ENCODE measurements around the gene LONP1. TPM values are rescaled to one million over a fixed set of nuclear protein-coding genes. Genes with fewer than 3 reads are reported as not detected.
A peak's percentile ranks its signal among the peaks of the same experiment; 100 is the strongest.
"Not testable (repeated sequence)": the region's sequence is repeated elsewhere in the genome, so short reads cannot be mapped to it uniquely, and the experiment has no call there.

Gene LONP1
- total and polyA plus RNA-seq, 12 donors: 177 to 523 (median 373) TPM

DNA sequence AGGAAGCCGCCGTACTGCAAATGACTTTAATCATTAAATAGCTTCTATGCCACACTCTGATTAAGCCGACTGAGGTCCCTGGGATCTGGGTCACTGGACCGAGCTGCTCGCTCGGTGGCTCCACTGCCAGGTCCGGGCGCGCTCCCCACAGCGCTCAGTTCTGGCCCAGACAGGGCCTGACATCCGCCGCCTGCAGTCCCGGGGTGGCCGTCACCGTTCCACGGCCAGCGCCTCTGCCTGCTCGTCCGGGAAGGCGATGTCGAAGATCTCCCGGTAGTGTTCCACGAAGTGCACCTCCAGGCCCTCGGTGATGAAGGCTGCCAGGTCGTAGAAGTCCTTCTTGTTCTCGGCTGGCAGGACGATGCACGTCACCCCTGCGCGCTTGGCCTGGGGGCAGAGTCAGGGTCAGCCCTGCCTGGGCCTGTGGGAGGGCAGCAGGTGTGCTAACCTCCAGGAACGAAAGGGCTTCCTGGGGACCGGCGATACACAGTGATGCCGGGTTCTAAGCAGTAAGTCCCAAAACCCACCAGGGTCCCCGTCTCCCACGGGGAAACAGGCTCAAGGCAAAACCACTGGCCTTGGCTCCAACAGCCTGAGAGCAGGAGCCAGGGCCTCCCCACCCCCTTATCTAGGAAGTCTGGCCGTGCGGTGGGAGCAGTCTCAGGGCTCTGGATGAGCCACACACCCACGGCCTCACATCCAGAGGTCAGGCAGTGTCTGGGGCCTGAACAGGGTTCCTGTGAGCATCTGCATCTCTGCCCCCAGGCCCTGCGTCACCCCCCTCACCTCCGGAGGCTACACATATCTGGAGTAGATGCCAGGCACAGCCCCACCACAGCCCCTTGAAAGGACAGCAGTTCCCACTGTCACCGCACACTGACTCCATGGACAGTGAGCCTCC lies 27.9 kb downstream of the LONP1 start:
- DNase-seq: peak in 6 of 7 donors; percentile 55 to 67 (median 62)
- Histone ChIP-seq H3K27ac (peak overlapping the region; percentile 6 to 95 (median 93)), H3K27me3 (no peaks in the 10 kb centered on the region), H3K4me3 (peak overlapping the region in 1 of 4 donors; percentile 67), H3K9me3 (replicated peaks in 1 of 3) (no peaks in the 10 kb centered on the region), H3K36me3 (replicated peaks in 1 of 2) (peaks cover 0 to 55% of the 10 kb centered on the region in 2 donors), H3K4me1 (replicated peaks in 1 of 2) (peaks cover 12 to 26% of the 10 kb centered on the region in 2 donors)
- intact Hi-C loops (cut with DNase I): no loop called here
- TF ChIP-seq, protein P1, sequence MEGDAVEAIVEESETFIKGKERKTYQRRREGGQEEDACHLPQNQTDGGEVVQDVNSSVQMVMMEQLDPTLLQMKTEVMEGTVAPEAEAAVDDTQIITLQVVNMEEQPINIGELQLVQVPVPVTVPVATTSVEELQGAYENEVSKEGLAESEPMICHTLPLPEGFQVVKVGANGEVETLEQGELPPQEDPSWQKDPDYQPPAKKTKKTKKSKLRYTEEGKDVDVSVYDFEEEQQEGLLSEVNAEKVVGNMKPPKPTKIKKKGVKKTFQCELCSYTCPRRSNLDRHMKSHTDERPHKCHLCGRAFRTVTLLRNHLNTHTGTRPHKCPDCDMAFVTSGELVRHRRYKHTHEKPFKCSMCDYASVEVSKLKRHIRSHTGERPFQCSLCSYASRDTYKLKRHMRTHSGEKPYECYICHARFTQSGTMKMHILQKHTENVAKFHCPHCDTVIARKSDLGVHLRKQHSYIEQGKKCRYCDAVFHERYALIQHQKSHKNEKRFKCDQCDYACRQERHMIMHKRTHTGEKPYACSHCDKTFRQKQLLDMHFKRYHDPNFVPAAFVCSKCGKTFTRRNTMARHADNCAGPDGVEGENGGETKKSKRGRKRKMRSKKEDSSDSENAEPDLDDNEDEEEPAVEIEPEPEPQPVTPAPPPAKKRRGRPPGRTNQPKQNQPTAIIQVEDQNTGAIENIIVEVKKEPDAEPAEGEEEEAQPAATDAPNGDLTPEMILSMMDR (IDR thresholded peaks at IDR 0.05): no peak
- no peak for TF ChIP-seq POLR2A (IDR thresholded peaks at IDR 0.05)
- 34 to 65% (median 40%) methylated on average over 10 to 42 of the region's 42 CpGs for WGBS, 4 donors

DNA sequence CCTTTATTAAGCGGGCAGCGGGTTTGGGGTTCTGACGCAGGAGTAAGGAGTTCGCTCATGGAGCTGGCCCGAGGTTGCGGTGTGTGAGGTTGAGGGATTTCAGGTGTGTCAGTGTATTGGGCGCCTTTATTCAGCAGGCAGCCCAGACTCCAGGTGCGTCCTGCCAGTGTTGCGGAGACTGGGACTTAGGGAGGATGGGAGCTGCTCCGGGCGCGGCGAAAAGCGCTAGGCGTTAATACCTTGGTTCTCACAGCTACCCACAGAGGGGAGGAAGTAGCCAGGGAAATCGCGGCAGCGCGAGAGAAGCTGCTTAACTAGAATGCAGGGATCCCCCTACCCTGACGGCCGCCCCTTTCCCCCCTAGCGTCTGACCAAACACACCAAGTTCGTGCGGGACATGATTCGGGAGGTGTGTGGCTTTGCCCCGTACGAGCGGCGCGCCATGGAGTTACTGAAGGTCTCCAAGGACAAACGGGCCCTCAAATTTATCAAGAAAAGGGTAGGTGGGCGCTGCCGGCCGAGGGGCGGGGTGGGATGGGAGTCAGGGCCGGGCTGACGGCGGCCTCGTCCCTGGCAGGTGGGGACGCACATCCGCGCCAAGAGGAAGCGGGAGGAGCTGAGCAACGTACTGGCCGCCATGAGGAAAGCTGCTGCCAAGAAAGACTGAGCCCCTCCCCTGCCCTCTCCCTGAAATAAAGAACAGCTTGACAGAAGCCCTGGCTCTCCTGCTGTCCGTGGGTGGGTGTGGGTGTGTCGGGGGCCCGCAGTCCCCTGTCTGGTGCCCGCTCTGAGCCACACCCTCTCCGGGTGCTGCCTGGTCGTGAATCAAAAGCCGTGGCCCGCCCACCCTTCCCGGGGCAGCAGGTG lies 28.8 kb downstream of the LONP1 start:
- WGBS, 4 donors: 2 to 4% (median 3%) methylated on average over 17 to 54 of the region's 54 CpGs
- H3K4me3 ChIP-seq: peak overlapping the region; percentile 67 to 97 (median 82)

DNA sequence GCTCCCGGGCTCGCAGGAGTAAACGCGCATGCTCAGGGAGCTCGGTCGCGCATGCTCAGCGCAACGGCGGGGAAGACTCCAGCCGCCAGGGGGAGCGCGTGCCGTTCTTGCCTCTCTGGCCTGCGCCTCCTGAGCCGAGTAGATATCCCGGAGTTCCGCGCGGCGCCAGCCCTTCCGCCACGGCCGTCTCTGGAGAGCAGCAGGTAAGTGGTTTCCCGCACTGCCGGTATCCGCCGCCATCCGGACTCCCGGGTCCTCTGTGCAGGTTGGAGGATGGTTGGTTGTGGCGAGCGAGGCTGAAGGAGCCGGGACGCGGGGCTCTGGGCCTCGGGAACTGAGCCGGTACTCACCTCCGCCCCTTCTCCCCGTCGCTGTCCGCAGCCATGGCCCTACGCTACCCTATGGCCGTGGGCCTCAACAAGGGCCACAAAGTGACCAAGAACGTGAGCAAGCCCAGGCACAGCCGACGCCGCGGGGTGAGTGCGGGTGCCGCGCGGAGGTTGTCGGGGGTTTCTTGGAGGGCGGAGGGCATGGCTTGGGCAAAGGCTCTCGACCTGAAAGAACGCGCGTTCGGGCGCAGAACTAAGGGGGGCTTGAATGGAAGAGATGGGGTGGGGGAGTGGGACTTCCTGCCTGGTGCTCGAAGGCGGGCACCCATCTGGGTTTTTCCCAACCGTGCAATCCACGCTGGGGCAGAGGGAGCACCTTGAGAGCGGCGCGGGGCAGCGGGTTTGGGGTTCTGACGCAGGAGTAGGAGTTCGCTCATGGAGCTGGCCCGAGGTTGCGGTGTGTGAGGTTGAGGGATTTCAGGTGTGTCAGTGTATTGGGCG lies 29.6 kb downstream of the LONP1 start, which contains the start of gene RPL36:
TSS of gene RPL36 (plus strand) at position 171 of the 830 bp plus-strand sequence. CDS start at position 384, 213 bp downstream.
- peaks cover 0 to 38% of the 10 kb centered on the region in 2 donors for H3K36me3 ChIP-seq (replicated peaks in 1 of 2)
- peak; percentile 96 to 99 (median 99) for DNase-seq
- 0 to 1% (median 1%) methylated on average over 33 to 73 of the region's 73 CpGs for WGBS, 4 donors
- H3K27me3 ChIP-seq: no peaks in the 10 kb centered on the region
- H3K4me1 ChIP-seq (replicated peaks in 1 of 2): peaks cover 12 to 31% of the 10 kb centered on the region in 2 donors
- peak within 1 kb of the TSS; percentile 90 to 95 (median 93) for H3K27ac ChIP-seq
- intact Hi-C loops (cut with DNase I): no loop called here
- peak within 1 kb of the TSS; percentile 67 to 97 (median 82) for H3K4me3 ChIP-seq
- TF ChIP-seq, protein P1 (IDR thresholded peaks at IDR 0.05): peak; percentile 91 to 99 (median 98)
- TF ChIP-seq POLR2A (IDR thresholded peaks at IDR 0.05): peak; percentile 87 to 92
- no peaks in the 10 kb centered on the region for H3K9me3 ChIP-seq (replicated peaks in 1 of 3)

More for the DNA sequence above, 28.8 kb downstream of the LONP1 start:
- H3K4me1 ChIP-seq (replicated peaks in 1 of 2): peaks cover 12 to 30% of the 10 kb centered on the region in 2 donors
- peaks cover 0 to 47% of the 10 kb centered on the region in 2 donors for H3K36me3 ChIP-seq (replicated peaks in 1 of 2)
- peak overlapping the region; percentile 90 to 95 (median 93) for H3K27ac ChIP-seq
- TF ChIP-seq POLR2A (IDR thresholded peaks at IDR 0.05): peak in 1 of 2 donors; percentile 32
- TF ChIP-seq, protein P1 (IDR thresholded peaks at IDR 0.05): no peak
- H3K27me3 ChIP-seq: no peaks in the 10 kb centered on the region
- H3K9me3 ChIP-seq (replicated peaks in 1 of 3): no peaks in the 10 kb centered on the region
- intact Hi-C loops (cut with DNase I): no loop called here
- peak; percentile 68 to 89 (median 79) for DNase-seq

DNA sequence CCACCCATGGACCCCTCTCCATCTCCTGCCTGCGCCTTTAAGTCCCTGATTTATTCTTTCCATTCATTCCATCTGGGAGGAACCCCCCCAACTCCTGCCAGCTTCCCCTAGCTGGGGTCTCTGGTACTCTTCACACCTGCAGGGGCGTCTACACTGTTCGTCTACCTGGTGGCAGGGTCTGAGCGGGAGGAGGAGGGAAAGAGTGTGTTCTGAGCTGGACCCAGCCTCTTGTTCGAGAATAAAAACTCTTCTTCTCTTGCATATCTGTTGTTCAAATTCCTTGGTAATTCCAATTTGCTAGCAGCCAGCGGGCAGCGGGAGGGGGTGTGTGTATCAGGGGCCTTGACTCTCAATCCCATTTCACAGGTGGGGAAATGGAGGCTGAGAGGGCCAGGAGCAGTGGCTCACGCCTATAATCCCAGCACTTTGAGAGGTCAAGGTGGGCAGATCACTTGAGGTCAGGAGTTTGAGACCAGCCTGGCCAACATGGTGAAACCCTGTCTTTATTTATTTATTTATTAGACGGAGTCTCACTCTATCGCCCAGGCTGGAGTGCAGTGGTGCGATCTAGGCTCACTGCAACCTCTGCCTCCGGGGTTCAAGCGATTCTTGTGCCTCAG lies 31.6 kb downstream of the LONP1 start:
- H3K9me3 ChIP-seq (replicated peaks in 1 of 3); H3K4me3 ChIP-seq; intact Hi-C loops (cut with DNase I); H3K27ac ChIP-seq; H3K27me3 ChIP-seq: not testable (repeated sequence)
- whole genome bisulfite sequencing, 4 donors: 92% methylated on average over 13 of the region's 13 CpGs
- peaks cover 0 to 19% of the 10 kb centered on the region in 2 donors for H3K36me3 ChIP-seq (replicated peaks in 1 of 2)
- DNase-seq: peak in 2 of 7 donors; percentile 33 to 40
- peaks cover 12 to 31% of the 10 kb centered on the region in 2 donors for H3K4me1 ChIP-seq (replicated peaks in 1 of 2)
